Adrenal gland (tissue), 5 donors: ENCODE data around the gene LARGE1.

Experiments used
- POLR2A ChIP-seq, 2 donors: fragments of 450-650 bp; IDR thresholded peaks; one replicate each; pipeline ENCODE4 v1.6.1; 2017; ENCODE audit warnings: antibody characterized with exemption in 2 of 2, mild to moderate bottlenecking in 2 of 2, moderate library complexity in 1 of 2
- TF ChIP-seq, protein P1 (sequence below), 6 experiments: fragments of 450-650 bp in 4 of 6; fragments of 200-600 bp in 2 of 6; sonication (generic) in 1 of 6; IDR thresholded peaks; 1 replicate in 5 of 6; 2 replicates in 1 of 6; pipeline versions ENCODE4 v1.5.1 to v1.8.0; 2016 to 2021; ENCODE audit warnings: antibody characterized with exemption in 6 of 6, mild to moderate bottlenecking in 2 of 6, moderate library complexity in 1 of 6
- donor health status: DM: no; HTN: no; CAD: no.

DNA sequence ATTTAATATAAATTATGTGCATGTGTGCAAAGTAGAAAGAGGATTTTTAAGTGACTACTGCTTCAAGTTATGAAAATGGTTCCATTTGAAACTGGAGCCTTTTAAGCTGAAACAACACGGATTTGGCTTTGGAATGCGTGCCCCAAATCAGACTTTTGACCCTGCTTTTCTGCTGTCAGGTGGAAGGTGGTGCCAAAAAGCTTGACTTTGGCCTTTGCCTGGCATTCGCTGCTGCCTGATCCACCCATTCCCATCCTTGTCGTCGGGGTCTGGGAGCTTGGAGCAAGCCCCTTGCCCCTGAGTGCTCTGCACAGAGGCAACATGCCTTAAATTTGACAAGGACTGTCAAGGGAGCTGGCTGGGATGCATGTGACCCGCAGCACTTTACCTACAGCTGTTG, 526.8 kb downstream of the LARGE1 start:
- no peak for TF ChIP-seq POLR2A (IDR thresholded peaks at IDR 0.05)
- TF ChIP-seq, protein P1, sequence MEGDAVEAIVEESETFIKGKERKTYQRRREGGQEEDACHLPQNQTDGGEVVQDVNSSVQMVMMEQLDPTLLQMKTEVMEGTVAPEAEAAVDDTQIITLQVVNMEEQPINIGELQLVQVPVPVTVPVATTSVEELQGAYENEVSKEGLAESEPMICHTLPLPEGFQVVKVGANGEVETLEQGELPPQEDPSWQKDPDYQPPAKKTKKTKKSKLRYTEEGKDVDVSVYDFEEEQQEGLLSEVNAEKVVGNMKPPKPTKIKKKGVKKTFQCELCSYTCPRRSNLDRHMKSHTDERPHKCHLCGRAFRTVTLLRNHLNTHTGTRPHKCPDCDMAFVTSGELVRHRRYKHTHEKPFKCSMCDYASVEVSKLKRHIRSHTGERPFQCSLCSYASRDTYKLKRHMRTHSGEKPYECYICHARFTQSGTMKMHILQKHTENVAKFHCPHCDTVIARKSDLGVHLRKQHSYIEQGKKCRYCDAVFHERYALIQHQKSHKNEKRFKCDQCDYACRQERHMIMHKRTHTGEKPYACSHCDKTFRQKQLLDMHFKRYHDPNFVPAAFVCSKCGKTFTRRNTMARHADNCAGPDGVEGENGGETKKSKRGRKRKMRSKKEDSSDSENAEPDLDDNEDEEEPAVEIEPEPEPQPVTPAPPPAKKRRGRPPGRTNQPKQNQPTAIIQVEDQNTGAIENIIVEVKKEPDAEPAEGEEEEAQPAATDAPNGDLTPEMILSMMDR (IDR thresholded peaks at IDR 0.05) = no peak
